Activated CD4-positive, CD25-positive, alpha-beta regulatory T cell treated with anti-CD3 and anti-CD28 coated beads, Interleukin-2, amount 50 U/mL, for 24 hours (primary cell): ENCODE measurements around the gene PARD3.

Experiments used
- ATAC-seq, 2 donors: fragments of 150-1000 bp; cut with Tn5 transposase; one replicate each; pipeline ENCODE4 v1.10.0; 2021; ENCODE audit warnings: mild to moderate bottlenecking in 1 of 2, moderate library complexity in 1 of 2

The PARD3 gene

DNA sequence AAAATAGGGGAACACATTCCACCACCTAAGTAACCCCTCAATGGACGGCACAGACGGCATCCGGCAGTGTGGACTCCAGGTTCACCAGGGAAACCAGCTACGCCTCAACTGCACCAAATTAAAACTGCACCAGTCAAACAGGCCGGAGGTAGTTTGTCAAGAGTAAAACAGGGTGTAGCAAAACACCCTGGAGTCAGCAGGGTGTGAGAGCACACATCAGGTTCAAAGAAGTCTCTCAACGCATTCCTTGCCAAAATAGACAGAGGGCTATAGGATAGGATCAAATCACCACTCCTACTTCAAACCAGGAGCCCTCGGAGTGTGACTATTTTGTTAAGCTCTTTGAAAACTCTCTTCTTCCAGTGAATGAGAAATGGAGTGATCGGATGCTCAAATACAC is 135.9 kb downstream of the PARD3 start:
- ATAC-seq = no peak

DNA sequence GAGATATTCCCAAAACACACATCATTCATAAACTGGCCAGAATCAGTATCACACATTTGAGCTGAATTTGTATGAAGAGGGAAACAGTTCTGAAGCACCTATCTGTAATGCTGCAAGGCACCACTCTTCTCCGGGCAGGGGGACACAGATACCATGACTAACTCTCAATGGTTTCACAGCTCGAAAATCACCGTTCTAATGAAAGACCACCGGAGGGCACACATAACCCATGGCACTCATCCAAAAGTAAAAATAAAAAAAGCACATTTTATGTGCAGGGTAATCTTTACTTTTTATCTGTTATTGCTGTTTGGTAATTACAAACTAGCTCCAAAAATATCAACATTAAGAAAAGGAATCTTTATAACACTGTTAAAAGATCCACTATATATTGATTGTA is 137.5 kb downstream of the PARD3 start:
- ATAC-seq = no peak

GRCh38 chr10:34677132-34677531 is 138.0 kb downstream of the PARD3 start:
- no peak for ATAC-seq

- no peak for ATAC-seq
Observed at GRCh38 chr10:34674176-34674575, 140.9 kb downstream of the PARD3 start.

DNA sequence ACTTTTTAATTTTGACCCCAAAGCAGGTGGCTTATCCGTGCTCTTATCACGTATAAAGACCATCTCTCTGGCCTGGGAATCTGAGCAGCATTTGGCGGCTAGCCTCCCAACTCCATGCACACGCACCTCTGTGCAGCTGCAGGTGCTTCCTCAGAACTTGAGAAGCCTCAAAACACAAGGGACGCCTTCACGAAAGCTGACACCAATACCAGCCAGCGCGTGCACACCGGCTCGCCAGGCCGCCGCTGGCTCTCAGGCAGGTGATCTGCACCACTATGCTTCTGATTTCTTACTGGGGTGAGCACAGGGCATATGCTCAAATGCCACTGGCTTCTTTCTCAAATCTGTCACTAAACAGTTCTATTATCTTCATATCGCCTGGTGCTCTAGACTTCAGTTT is 145.0 kb downstream of the PARD3 start:
- no peak for ATAC-seq

- no peak for ATAC-seq
Observed at GRCh38 chr10:34669079-34669478, 146.0 kb downstream of the PARD3 start.

DNA sequence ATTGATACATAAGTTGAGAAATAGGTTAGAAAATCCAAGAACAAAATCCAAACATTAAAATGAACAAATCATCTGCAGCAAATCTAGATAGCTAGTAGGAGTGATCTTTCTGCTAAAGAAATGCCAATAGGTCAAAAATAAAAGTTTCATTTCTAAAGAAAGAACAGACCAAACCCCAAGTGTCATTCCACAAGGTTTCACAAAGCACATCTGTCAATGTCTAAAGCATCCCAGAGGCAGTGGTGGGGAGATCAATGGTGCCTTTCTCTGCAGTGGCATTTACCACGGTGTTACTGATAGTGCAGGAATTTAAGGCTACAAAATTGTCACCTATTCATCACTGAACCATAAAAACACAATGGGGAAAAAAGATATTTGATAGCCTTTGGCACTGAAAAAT is 147.9 kb downstream of the PARD3 start:
- ATAC-seq = no peak

DNA sequence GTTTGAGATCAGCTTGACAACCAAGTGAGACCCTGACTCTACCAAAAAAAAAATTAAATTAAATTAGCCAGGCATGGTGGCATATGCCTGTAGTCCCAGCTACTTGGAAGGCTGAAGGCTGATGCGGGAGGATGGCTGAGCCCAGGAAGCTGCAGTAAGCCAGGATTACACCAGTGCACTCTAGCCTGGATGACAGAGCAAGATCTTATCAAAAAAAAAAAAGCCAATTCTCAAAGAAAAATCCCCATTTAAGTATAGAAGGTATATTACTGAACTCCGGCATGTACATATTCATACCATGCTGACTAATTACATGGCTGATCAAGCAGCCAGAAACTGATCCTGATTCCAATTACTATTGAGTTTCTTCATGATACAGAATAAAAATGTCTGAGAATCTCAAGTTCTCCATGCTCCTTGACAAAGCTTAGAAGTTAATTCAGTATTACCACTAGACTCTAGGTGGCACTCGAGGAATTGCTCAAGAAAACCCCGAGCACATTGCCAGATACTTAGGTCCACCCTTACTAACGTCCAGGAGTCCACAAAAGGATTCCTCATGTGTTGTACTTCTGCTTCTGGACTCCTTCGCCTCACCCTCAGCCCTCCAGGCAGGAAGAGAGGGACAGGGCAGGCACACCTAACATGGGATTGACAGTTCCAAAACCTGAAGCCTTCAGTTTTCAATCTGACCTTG is 148.9 kb downstream of the PARD3 start:
- no peak for ATAC-seq

GRCh38 chr10:34664706-34665105 is 150.4 kb downstream of the PARD3 start:
- ATAC-seq = no peak

- no peak for ATAC-seq
Observed at GRCh38 chr10:34661580-34661979, 153.5 kb downstream of the PARD3 start.

DNA sequence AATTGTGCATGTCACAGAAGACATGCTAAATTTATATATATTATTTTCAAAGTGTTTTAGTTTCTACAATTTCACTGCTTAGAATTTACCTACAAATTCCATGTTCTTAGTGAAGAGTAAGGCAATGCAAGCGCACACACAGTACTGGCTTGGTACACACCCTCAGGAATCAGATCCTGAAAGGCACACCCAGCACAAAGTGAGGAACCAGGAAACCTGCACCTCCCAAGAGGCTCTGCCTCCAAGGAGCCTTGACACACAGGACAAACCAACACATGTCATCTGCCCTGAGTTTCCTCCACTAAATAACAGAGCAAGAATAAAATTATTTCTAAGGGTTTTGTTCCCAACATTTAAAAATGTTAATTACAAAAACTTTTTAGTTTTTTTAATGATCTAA is 156.2 kb downstream of the PARD3 start:
- no peak for ATAC-seq

- ATAC-seq = no peak
Observed at GRCh38 chr10:34656661-34657060, 158.4 kb downstream of the PARD3 start.

GRCh38 chr10:34655286-34656170 is 159.6 kb downstream of the PARD3 start:
- ATAC-seq = no peak

DNA sequence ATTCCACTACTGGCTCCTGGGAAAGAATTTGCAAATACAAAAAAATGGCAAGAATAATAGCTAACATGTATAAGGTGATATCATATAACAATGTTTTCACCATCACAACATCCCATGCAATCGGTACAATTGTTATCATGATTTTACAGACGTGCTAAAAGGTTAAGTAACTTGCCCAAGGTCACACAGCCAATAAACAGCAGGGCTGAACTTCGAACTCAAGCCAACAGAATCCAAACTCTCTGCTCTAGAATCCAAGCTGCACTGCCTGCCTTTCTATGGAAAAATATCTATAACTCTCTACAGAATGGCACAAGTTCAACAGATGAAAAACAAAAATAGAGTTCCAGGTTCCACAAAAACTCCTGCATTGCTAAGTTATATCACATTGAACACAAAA is 160.9 kb downstream of the PARD3 start:
- no peak for ATAC-seq

DNA sequence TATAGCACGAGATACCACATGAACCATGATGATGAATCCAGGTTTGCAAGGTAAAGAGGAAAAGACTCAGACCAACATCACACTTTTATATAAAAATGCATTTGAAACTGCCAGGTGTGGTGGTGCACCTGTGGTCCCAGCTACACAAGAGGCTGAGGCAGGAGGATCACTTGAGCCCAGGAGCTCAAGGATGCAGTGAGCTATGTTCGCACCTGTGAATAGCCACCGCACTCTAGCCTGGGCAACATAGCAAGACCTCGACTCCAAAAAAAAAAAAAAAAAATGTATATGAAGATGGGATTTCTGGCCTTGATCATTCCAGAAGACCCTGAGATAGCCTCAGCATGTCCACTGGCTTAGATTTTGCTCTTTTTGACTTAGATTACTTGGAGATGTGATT is 161.6 kb downstream of the PARD3 start:
- no peak for ATAC-seq

GRCh38 chr10:34651416-34652195 is 163.5 kb downstream of the PARD3 start:
- ATAC-seq = no peak

- ATAC-seq = no peak
Observed at GRCh38 chr10:34650156-34650555, 164.9 kb downstream of the PARD3 start.

DNA sequence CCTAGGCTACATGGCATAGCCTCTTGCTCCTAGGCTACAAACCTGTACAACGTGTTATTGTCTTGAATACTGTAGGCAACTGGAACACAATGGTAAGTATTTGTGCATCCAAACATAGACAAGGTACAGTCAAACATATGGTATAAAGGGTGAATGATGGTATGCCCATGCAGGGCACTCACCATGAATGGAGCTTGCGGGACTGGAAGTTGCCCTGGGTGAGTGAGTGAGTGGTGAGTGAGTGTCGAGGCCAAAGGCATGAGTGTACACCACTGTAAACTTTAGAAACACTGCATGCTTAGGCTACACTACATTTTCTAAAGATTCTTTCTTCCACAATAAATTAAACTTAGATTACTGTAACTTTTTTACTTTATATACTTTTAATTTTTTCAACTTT is 165.7 kb downstream of the PARD3 start:
- ATAC-seq = no peak

DNA sequence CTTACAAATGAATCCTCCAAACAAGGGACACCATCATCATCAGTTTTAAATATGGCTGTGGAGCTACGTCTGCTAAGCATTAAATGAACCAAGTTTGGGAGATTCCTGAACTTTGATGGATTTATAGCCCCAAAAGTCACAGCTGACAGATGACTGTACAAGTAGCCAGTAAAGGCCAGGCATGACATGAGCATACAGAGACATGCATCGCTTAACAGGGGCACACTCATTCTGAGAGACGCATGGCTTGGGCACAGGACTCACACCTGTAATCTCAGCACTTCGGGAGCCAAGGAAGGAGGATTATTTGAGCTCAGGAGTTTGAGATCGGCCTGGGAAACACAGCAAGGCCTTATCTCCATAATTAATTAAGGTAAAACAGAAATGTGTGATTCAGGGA is 166.2 kb downstream of the PARD3 start:
- no peak for ATAC-seq

GRCh38 chr10:34647875-34648865 is 166.9 kb downstream of the PARD3 start:
- no peak for ATAC-seq

- ATAC-seq = no peak
Observed at GRCh38 chr10:34647160-34647559, 167.9 kb downstream of the PARD3 start.

DNA sequence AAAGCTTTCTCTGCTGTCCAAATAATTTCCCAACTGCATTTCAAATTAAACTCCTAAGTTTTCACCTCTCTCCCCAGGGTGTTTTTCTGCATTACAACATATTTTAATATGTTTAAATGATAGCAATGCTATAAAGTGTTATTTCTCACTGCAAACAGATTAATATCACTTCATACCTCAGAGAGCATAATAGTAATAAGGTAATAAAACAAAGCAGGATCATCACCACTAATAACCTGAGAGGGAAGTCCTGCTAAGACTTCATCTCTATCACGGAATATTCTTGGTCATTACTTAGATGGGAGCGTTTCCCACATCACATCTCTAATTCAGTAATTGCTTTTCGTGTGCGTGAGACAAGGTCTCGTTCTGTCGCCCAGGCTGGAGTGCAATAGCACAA is 168.8 kb downstream of the PARD3 start:
- ATAC-seq = no peak
